GM18861 (cell line): ENCODE results near the gene BCL2L1.

Source experiments
- ATAC-seq: cut with Tn5 transposase; IDR thresholded peaks from one replicate; pipeline ENCODE4 v1.9.1; 2021; ENCODE audit not compliant: unreplicated experiment

Gene BCL2L1

DNA sequence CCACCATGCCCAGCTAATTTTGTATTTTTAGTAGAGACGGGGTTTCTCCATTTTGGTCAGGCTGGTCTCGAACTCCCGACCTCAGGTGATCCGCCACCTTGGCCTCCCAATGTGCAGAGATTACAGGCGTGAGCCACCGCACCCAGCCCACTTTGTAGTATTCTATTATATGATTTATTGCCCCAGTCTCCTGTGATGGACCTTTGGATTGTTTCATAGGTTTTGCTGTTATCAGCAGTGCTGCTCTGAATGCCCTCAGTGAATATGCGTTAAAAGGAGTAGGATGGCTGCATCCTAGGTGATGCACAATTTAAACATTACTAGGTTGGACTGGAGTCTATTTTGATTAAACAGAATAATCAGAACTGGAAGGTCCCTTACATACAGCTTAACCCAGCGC is 107.3 kb downstream of the BCL2L1 start:
- no peak for ATAC-seq
